ENCODE results near the gene BRI3. TPM values are rescaled to one million over a fixed set of nuclear protein-coding genes. Genes with fewer than 3 reads are reported as not detected.

The BRI3 gene
- total and polyA plus RNA-seq, 2 of the 8 experiments (the other 6 are each of a cell fraction or from before 2014, with no cell fraction given), result 77.5 to 93.4 TPM

DNA sequence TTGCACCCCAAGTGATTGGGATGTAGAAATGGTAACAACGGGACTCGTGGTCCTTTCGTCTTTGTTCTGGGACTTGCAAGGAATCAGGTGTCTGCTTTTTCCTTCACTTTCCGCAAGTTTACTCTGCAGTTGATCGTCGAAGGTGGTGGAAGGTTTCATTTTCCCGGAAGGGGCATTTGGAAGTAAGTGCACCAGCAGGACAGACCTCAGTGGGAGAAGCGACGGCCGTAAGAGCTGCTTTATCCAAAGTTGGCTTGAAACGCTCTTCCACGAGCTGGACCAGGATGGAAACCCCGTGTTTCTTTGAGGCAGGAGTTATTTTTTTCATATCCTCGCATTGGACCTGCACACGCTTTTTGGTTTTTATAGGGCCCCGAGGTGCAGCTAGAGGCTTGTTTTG is 1.2 kb downstream of the BRI3 start (continued):
- TF ChIP-seq, protein P1, sequence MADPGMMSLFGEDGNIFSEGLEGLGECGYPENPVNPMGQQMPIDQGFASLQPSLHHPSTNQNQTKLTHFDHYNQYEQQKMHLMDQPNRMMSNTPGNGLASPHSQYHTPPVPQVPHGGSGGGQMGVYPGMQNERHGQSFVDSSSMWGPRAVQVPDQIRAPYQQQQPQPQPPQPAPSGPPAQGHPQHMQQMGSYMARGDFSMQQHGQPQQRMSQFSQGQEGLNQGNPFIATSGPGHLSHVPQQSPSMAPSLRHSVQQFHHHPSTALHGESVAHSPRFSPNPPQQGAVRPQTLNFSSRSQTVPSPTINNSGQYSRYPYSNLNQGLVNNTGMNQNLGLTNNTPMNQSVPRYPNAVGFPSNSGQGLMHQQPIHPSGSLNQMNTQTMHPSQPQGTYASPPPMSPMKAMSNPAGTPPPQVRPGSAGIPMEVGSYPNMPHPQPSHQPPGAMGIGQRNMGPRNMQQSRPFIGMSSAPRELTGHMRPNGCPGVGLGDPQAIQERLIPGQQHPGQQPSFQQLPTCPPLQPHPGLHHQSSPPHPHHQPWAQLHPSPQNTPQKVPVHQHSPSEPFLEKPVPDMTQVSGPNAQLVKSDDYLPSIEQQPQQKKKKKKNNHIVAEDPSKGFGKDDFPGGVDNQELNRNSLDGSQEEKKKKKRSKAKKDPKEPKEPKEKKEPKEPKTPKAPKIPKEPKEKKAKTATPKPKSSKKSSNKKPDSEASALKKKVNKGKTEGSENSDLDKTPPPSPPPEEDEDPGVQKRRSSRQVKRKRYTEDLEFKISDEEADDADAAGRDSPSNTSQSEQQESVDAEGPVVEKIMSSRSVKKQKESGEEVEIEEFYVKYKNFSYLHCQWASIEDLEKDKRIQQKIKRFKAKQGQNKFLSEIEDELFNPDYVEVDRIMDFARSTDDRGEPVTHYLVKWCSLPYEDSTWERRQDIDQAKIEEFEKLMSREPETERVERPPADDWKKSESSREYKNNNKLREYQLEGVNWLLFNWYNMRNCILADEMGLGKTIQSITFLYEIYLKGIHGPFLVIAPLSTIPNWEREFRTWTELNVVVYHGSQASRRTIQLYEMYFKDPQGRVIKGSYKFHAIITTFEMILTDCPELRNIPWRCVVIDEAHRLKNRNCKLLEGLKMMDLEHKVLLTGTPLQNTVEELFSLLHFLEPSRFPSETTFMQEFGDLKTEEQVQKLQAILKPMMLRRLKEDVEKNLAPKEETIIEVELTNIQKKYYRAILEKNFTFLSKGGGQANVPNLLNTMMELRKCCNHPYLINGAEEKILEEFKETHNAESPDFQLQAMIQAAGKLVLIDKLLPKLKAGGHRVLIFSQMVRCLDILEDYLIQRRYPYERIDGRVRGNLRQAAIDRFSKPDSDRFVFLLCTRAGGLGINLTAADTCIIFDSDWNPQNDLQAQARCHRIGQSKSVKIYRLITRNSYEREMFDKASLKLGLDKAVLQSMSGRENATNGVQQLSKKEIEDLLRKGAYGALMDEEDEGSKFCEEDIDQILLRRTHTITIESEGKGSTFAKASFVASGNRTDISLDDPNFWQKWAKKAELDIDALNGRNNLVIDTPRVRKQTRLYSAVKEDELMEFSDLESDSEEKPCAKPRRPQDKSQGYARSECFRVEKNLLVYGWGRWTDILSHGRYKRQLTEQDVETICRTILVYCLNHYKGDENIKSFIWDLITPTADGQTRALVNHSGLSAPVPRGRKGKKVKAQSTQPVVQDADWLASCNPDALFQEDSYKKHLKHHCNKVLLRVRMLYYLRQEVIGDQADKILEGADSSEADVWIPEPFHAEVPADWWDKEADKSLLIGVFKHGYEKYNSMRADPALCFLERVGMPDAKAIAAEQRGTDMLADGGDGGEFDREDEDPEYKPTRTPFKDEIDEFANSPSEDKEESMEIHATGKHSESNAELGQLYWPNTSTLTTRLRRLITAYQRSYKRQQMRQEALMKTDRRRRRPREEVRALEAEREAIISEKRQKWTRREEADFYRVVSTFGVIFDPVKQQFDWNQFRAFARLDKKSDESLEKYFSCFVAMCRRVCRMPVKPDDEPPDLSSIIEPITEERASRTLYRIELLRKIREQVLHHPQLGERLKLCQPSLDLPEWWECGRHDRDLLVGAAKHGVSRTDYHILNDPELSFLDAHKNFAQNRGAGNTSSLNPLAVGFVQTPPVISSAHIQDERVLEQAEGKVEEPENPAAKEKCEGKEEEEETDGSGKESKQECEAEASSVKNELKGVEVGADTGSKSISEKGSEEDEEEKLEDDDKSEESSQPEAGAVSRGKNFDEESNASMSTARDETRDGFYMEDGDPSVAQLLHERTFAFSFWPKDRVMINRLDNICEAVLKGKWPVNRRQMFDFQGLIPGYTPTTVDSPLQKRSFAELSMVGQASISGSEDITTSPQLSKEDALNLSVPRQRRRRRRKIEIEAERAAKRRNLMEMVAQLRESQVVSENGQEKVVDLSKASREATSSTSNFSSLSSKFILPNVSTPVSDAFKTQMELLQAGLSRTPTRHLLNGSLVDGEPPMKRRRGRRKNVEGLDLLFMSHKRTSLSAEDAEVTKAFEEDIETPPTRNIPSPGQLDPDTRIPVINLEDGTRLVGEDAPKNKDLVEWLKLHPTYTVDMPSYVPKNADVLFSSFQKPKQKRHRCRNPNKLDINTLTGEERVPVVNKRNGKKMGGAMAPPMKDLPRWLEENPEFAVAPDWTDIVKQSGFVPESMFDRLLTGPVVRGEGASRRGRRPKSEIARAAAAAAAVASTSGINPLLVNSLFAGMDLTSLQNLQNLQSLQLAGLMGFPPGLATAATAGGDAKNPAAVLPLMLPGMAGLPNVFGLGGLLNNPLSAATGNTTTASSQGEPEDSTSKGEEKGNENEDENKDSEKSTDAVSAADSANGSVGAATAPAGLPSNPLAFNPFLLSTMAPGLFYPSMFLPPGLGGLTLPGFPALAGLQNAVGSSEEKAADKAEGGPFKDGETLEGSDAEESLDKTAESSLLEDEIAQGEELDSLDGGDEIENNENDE (IDR thresholded peaks at IDR 0.05; ENCODE audit: insufficient replicate concordance, low read length), result no peak
- no peak for TF ChIP-seq SIX5 (IDR thresholded peaks at IDR 0.05; ENCODE audit: low read depth, low read length)
- 0 out of 2 replicates have a peak, but pooled peaks have one; percentile 0 for TF ChIP-seq RBBP5 (IDR thresholded peaks at IDR 0.05; ENCODE audit: borderline replicate concordance, low read depth, low read length)
